Bronchial epithelial cell (primary cell): ENCODE data around the gene ATG10. TPM values are rescaled to one million over a fixed set of nuclear protein-coding genes. Genes with fewer than 3 reads are reported as not detected.
"Not testable (repeated sequence)": the region's sequence is repeated elsewhere in the genome, so short reads cannot be mapped to it uniquely, and the experiment has no call there.

Experiments
- DNase-seq: peaks from one replicate; pipeline ENCODE4 v3.0.0-alpha.2; 2010; ENCODE audit warnings: low read depth
- FAIRE-seq: peaks from 2 replicates; lab custom pipeline; 2011; peaks lifted over from hg19 to GRCh38; lab: Jason Lieb, UNC
- H3K27me3 ChIP-seq: 2 replicates; pipeline ENCODE4 v1.5.1; 2011; ENCODE audit warnings: low read length; ENCODE audit not compliant: control insufficient read depth, insufficient read depth
- H3K36me3 ChIP-seq: 2 replicates; pipeline ENCODE4 v1.5.1; 2011; ENCODE audit warnings: low read length; ENCODE audit not compliant: control insufficient read depth, insufficient read depth
- H3K4me3 ChIP-seq: 2 replicates; pipeline ENCODE4 v1.5.1; 2011; ENCODE audit warnings: mild to moderate bottlenecking, low read depth, low read length, control low read depth
- CTCF ChIP-seq: IDR thresholded peaks from 2 replicates; pipeline ENCODE4 v1.5.1; 2011; ENCODE audit warnings: mild to moderate bottlenecking, moderate library complexity, low read length, control low read depth, inconsistent platforms; ENCODE audit not compliant: insufficient read depth, severe bottlenecking
- total RNA-seq: library from RNA; depleted of rRNA; stranded (reverse); fragments of >200 nt; gene quantifications from 2 replicates; pipeline ENCODE4 v1.2.1, GENCODE V29; 2014

Gene ATG10
- total RNA-seq, 1 donor from 2014 or later: 9.7 TPM

- DNase-seq (no peak), FAIRE-seq (no peak)
- no peaks in the 10 kb centered on the region for H3K27me3 ChIP-seq
- no peak for TF ChIP-seq CTCF
- H3K4me3 ChIP-seq: no peak overlapping the region
- no peaks in the 10 kb centered on the region for H3K36me3 ChIP-seq
Observed at GRCh38 chr5:82022499-82022898, 50.7 kb downstream of the ATG10 start.

GRCh38 chr5:82023644-82024043, 51.8 kb downstream of the ATG10 start:
- no peak for FAIRE-seq
- no peak for TF ChIP-seq CTCF
- no peak overlapping the region for H3K4me3 ChIP-seq

GRCh38 chr5:82031220-82032119, 59.6 kb downstream of the ATG10 start:
- no peak for FAIRE-seq
- DNase-seq: peak; percentile 57
- no peaks in the 10 kb centered on the region for H3K36me3 ChIP-seq
- H3K27me3 ChIP-seq: no peaks in the 10 kb centered on the region
- TF ChIP-seq CTCF: no peak
- no peak overlapping the region for H3K4me3 ChIP-seq

More at GRCh38 chr5:82023644-82024043, 51.8 kb downstream of the ATG10 start:
- Histone ChIP-seq H3K36me3 (no peaks in the 10 kb centered on the region), H3K27me3 (no peaks in the 10 kb centered on the region)
- no peak for DNase-seq

GRCh38 chr5:82042894-82043293, 71.1 kb downstream of the ATG10 start:
- H3K36me3 ChIP-seq, FAIRE-seq, DNase-seq: not testable (repeated sequence)

GRCh38 chr5:82044010-82044409, 72.2 kb downstream of the ATG10 start:
- H3K4me3 ChIP-seq: no peak overlapping the region
- FAIRE-seq (peak; percentile 83), DNase-seq (no peak)
- TF ChIP-seq CTCF: no peak
- H3K27me3 ChIP-seq: no peaks in the 10 kb centered on the region
- no peaks in the 10 kb centered on the region for H3K36me3 ChIP-seq

More at GRCh38 chr5:82042894-82043293, 71.1 kb downstream of the ATG10 start:
- H3K27me3 ChIP-seq, H3K4me3 ChIP-seq: not testable (repeated sequence)

GRCh38 chr5:82045554-82046275, 73.9 kb downstream of the ATG10 start:
- no peaks in the 10 kb centered on the region for H3K36me3 ChIP-seq
- H3K4me3 ChIP-seq: no peak overlapping the region
- peak; percentile 25 for DNase-seq
- FAIRE-seq: no peak
- H3K27me3 ChIP-seq: no peaks in the 10 kb centered on the region
- no peak for TF ChIP-seq CTCF
